WTC11 (cell line): ENCODE measurements around the gene APOA4. TPM values are rescaled to one million over a fixed set of nuclear protein-coding genes. Genes with fewer than 3 reads are reported as not detected.

Experiments
- ATAC-seq: fragments of 200-7000 bp; cut with Tn5 transposase; 2 replicates; pipeline ENCODE4 v1.10.0; 2021; ENCODE audit warnings: mild to moderate bottlenecking, moderate library complexity
- CTCF ChIA-PET: fragments of 300-600 bp; sonication (Branson Sonifier 250); formaldehyde crosslinking; loops from one replicate; lab custom pipeline; 2021; ENCODE audit warnings: antibody characterized with exemption; lab: Charles Lee
- POLR2A ChIA-PET: fragments of 350-600 bp; sonication (Branson Sonifier 250); formaldehyde crosslinking; loops from one replicate; lab custom pipeline; 2021; ENCODE audit warnings: antibody characterized with exemption; lab: Charles Lee
- DNase-seq: peaks from one replicate; pipeline ENCODE4 v3.0.0; 2021; ENCODE audit warnings: low spot score
- H3K27ac Mint-ChIP-seq: 2 replicates; pipeline ENCODE4 v1.8.0; 2021; ENCODE audit warnings: mixed read lengths
- H3K27me3 Mint-ChIP-seq: 2 replicates; pipeline ENCODE4 v1.8.0; 2021; ENCODE audit warnings: low read depth, mild to moderate bottlenecking, moderate library complexity, mixed read lengths
- H3K36me3 Mint-ChIP-seq: 2 replicates; pipeline ENCODE4 v1.8.0; 2021; ENCODE audit warnings: mixed read lengths
- H3K4me1 Mint-ChIP-seq: 2 replicates; pipeline ENCODE4 v1.8.0; 2022; ENCODE audit warnings: mixed read lengths
- H3K4me3 Mint-ChIP-seq: 2 replicates; pipeline ENCODE4 v1.8.0; 2021; ENCODE audit warnings: mild to moderate bottlenecking, moderate library complexity, mixed read lengths
- H3K9me3 Mint-ChIP-seq: 2 replicates; pipeline ENCODE4 v1.8.0; 2021; ENCODE audit warnings: mixed read lengths
- ARID4B ChIP-seq: sonication (generic); formaldehyde crosslinking; IDR thresholded peaks from 2 replicates; pipeline ENCODE4 v1.8.0; 2023; ENCODE audit warnings: missing genetic modification reagents, mild to moderate bottlenecking, borderline replicate concordance
- CBFB ChIP-seq: sonication (generic); formaldehyde crosslinking; IDR thresholded peaks from 2 replicates; pipeline ENCODE4 v1.8.1; 2022; ENCODE audit warnings: mild to moderate bottlenecking, low read depth, missing genetic modification reagents
- CREB1 ChIP-seq: sonication (generic); formaldehyde crosslinking; IDR thresholded peaks from 2 replicates; pipeline ENCODE4 v1.8.0; 2023; ENCODE audit warnings: mild to moderate bottlenecking, missing genetic modification reagents
- CTCF ChIP-seq: fragments of 200-600 bp; IDR thresholded peaks from 2 replicates; pipeline ENCODE4 v1.8.0; 2022; ENCODE audit warnings: antibody characterized with exemption
- EMX1 ChIP-seq: fragments of 250-450 bp; sonication (Bioruptor Pico); IDR thresholded peaks from 2 replicates; pipeline ENCODE4 v1.8.0; 2021; ENCODE audit warnings: mild to moderate bottlenecking
- GABPB1 ChIP-seq: sonication (generic); formaldehyde crosslinking; IDR thresholded peaks from 2 replicates; pipeline ENCODE4 v1.8.1; 2023; ENCODE audit warnings: mild to moderate bottlenecking, missing genetic modification reagents
- GTF2I ChIP-seq: fragments of 250-450 bp; sonication (Bioruptor Pico); conservative IDR thresholded peaks from 2 replicates; pipeline ENCODE4 v1.4.0; 2021; ENCODE audit warnings: mild to moderate bottlenecking
- PRDM15 ChIP-seq: sonication (generic); formaldehyde crosslinking; IDR thresholded peaks from 2 replicates; pipeline ENCODE4 v1.8.0; 2022; ENCODE audit warnings: missing genetic modification reagents
- PRRX2 ChIP-seq: fragments of 250-450 bp; sonication (Bioruptor Pico); IDR thresholded peaks from 2 replicates; pipeline ENCODE4 v1.8.0; 2021; ENCODE audit warnings: mild to moderate bottlenecking
- ZNF281 ChIP-seq: sonication (generic); formaldehyde crosslinking; IDR thresholded peaks from 2 replicates; pipeline ENCODE4 v1.8.0; 2023; ENCODE audit warnings: mild to moderate bottlenecking, missing genetic modification reagents
- ZNF317 ChIP-seq: sonication (generic); formaldehyde crosslinking; IDR thresholded peaks from 2 replicates; pipeline ENCODE4 v1.8.1; 2023; ENCODE audit warnings: low read depth, mild to moderate bottlenecking, moderate library complexity, missing genetic modification reagents, borderline replicate concordance
- total RNA-seq: library from RNA; stranded (reverse); gene quantifications from 3 replicates; pipeline ENCODE4 v1.2.3, GENCODE V29; 2021

The APOA4 gene
- total RNA-seq, 1 experiment from 2014 or later, result not detected

- TF ChIP-seq PRDM15, result no peak
- TF ChIP-seq PRRX2, result no peak
- TF ChIP-seq CTCF, result no peak
- TF ChIP-seq GABPB1, result no peak
- TF ChIP-seq GTF2I (CRISPR knock-in tag), result no peak
- no peak for TF ChIP-seq ZNF281 (CRISPR knock-in tag)
- TF ChIP-seq CBFB (CRISPR knock-in tag), result no peak
- no peak for TF ChIP-seq ZNF317 (CRISPR knock-in tag)
- no peak for TF ChIP-seq CREB1
- no peak for TF ChIP-seq ARID4B (CRISPR knock-in tag)
Observed at GRCh38 chr11:116830184-116830912, 7.2 kb upstream of the APOA4 start (continued).

GRCh38 chr11:116829525-116830183, 6.5 kb upstream of the APOA4 start, which contains the start of gene APOC3:
Gene APOC3, plus strand, starts transcription at chr11:116829907. Its CDS starts 676 bp downstream, at chr11:116830583.
- peaks cover under 1% of the 10 kb centered on the region for H3K4me1 Mint-ChIP-seq
- CTCF ChIA-PET, result interaction anchor here (0.8 to 1.7 kb wide), 4 partner anchors 13 to 277 kb away, joined by 3 to 10 read pairs (median 3); partner anchors contain the start of gene APOA5
- no peak for DNase-seq
- H3K27me3 Mint-ChIP-seq, result peaks cover 1% of the 10 kb centered on the region
- ATAC-seq, result no peak
- H3K36me3 Mint-ChIP-seq, result no peaks in the 10 kb centered on the region
- POLR2A ChIA-PET, result no interaction called here
- H3K4me3 Mint-ChIP-seq, result no peak within 1 kb of the TSS
- H3K27ac Mint-ChIP-seq, result no peak within 1 kb of the TSS
- H3K9me3 Mint-ChIP-seq, result peaks cover 3% of the 10 kb centered on the region; the same call in 1 of the 2 replicates
- TF ChIP-seq GABPB1 (peak; percentile 96), EMX1 (CRISPR knock-in tag) (no peak)
- TF ChIP-seq, all 79 proteins: peak for 1
